Measurements from ENCODE around the gene ESRRG.

ESRRG gene

DNA sequence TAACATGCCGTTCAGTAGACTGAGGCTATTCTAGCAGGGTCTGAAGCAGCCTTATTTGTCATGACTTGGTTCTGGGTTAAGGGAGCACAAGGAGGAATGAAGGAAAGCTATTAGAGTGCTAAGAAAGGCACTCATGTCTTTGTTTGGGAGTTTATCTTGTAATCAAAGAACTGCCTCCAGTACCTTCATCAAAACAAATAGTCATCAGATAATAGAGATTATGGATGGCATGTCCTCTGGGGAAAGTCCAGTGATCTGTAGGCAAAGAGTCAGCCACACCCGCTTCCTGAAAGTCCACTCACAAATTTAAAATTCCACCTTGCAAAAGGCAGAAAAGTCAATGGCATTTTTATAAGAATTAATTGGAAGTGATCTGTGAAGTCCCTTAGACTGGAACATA is 56.8 kb downstream of the ESRRG start:
- TF ChIP-seq RARB (CRISPR knock-in tag; IDR thresholded peaks at IDR 0.05) (no peak), ZC3H10 (CRISPR knock-in tag; IDR thresholded peaks at IDR 0.05) (no peak), TOX (CRISPR knock-in tag; IDR thresholded peaks at IDR 0.05; ENCODE audit: borderline replicate concordance) (no peak), TCF4 (CRISPR knock-in tag; IDR thresholded peaks at IDR 0.05; ENCODE audit: borderline replicate concordance) (no peak), ARNTL (CRISPR knock-in tag; IDR thresholded peaks at IDR 0.05; ENCODE audit: borderline replicate concordance, low read depth) (no peak), PPARA (CRISPR knock-in tag; IDR thresholded peaks at IDR 0.05; ENCODE audit: borderline replicate concordance) (no peak), ESRRG (CRISPR knock-in tag; IDR thresholded peaks at IDR 0.05) (no peak), ZNF565 (CRISPR knock-in tag; conservative IDR thresholded peaks at IDR 0.05; ENCODE audit: low read depth) (no peak), CSDC2 (CRISPR knock-in tag; IDR thresholded peaks at IDR 0.05) (no peak), GLIS3 (CRISPR knock-in tag; IDR thresholded peaks at IDR 0.05) (no peak), SNAI2 (CRISPR knock-in tag; IDR thresholded peaks at IDR 0.05) (no peak)
- no peak for ATAC-seq

DNA sequence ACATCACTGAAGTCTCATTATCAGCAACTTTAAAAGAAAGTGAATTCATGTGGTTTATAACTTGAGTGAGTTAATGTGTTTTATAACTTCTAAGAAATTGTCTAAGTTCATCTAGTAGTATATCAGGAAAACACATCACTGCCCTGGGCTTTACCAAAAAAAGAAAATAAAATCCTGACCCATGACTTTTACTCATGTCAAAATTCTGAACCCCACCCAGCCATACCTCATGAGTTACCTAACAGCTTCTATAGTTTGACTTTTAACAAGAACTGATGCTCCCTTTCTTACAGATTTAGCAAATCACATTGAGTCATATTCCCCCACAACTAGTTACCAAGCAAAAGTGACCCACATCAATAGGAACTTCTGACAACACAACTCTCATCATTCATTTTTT is 57.4 kb downstream of the ESRRG start:
- TF ChIP-seq RARB (CRISPR knock-in tag; IDR thresholded peaks at IDR 0.05) (no peak), ZNF70 (CRISPR knock-in tag; IDR thresholded peaks at IDR 0.05) (no peak), ZC3H10 (CRISPR knock-in tag; IDR thresholded peaks at IDR 0.05) (no peak), ZFP3 (CRISPR knock-in tag; IDR thresholded peaks at IDR 0.05) (no peak), SNAI2 (CRISPR knock-in tag; IDR thresholded peaks at IDR 0.05) (no peak), ARNTL (CRISPR knock-in tag; IDR thresholded peaks at IDR 0.05; ENCODE audit: borderline replicate concordance, low read depth) (no peak), PPARA (CRISPR knock-in tag; IDR thresholded peaks at IDR 0.05; ENCODE audit: borderline replicate concordance) (no peak), ZNF8 (CRISPR knock-in tag; IDR thresholded peaks at IDR 0.05) (no peak), GLIS3 (CRISPR knock-in tag; IDR thresholded peaks at IDR 0.05) (no peak), ZFP30 (CRISPR knock-in tag; IDR thresholded peaks at IDR 0.05) (no peak)
- TF ChIP-seq, protein P1, sequence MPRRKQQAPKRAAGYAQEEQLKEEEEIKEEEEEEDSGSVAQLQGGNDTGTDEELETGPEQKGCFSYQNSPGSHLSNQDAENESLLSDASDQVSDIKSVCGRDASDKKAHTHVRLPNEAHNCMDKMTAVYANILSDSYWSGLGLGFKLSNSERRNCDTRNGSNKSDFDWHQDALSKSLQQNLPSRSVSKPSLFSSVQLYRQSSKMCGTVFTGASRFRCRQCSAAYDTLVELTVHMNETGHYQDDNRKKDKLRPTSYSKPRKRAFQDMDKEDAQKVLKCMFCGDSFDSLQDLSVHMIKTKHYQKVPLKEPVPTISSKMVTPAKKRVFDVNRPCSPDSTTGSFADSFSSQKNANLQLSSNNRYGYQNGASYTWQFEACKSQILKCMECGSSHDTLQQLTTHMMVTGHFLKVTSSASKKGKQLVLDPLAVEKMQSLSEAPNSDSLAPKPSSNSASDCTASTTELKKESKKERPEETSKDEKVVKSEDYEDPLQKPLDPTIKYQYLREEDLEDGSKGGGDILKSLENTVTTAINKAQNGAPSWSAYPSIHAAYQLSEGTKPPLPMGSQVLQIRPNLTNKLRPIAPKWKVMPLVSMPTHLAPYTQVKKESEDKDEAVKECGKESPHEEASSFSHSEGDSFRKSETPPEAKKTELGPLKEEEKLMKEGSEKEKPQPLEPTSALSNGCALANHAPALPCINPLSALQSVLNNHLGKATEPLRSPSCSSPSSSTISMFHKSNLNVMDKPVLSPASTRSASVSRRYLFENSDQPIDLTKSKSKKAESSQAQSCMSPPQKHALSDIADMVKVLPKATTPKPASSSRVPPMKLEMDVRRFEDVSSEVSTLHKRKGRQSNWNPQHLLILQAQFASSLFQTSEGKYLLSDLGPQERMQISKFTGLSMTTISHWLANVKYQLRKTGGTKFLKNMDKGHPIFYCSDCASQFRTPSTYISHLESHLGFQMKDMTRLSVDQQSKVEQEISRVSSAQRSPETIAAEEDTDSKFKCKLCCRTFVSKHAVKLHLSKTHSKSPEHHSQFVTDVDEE (CRISPR knock-in tag; IDR thresholded peaks at IDR 0.05): no peak
- TF ChIP-seq, protein P2, sequence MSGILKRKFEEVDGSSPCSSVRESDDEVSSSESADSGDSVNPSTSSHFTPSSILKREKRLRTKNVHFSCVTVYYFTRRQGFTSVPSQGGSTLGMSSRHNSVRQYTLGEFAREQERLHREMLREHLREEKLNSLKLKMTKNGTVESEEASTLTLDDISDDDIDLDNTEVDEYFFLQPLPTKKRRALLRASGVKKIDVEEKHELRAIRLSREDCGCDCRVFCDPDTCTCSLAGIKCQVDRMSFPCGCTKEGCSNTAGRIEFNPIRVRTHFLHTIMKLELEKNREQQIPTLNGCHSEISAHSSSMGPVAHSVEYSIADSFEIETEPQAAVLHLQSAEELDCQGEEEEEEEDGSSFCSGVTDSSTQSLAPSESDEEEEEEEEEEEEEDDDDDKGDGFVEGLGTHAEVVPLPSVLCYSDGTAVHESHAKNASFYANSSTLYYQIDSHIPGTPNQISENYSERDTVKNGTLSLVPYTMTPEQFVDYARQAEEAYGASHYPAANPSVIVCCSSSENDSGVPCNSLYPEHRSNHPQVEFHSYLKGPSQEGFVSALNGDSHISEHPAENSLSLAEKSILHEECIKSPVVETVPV (CRISPR knock-in tag; IDR thresholded peaks at IDR 0.05): no peak
- no peak for ATAC-seq

DNA sequence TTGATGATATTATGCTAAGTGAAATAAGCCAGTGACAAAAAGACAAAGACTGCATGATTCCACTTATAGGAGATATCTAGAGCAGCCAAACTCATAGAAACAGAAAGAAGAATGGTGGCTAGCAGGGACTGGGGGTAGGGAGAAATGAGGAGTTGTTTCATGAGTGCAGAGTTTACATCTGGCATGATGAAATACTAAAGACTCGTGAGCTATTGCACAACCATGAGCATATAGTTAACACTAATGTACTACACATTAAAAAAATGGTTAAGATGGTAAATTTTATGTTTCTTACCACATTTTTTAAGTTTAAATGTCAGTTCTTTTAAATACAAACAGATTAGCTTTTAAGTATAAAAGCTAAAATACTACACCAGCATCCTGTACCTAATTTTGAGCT is 57.8 kb downstream of the ESRRG start:
- TF ChIP-seq SNAI2 (CRISPR knock-in tag; IDR thresholded peaks at IDR 0.05) (no peak), ZC3H10 (CRISPR knock-in tag; IDR thresholded peaks at IDR 0.05) (no peak), TOX (CRISPR knock-in tag; IDR thresholded peaks at IDR 0.05; ENCODE audit: borderline replicate concordance) (no peak), ZNF70 (CRISPR knock-in tag; IDR thresholded peaks at IDR 0.05) (no peak), CSDC2 (CRISPR knock-in tag; IDR thresholded peaks at IDR 0.05) (no peak), ESRRG (CRISPR knock-in tag; IDR thresholded peaks at IDR 0.05) (no peak), BACH2 (CRISPR knock-in tag; IDR thresholded peaks at IDR 0.05; ENCODE audit: borderline replicate concordance) (no peak), ZFP30 (CRISPR knock-in tag; IDR thresholded peaks at IDR 0.05) (no peak), GLIS3 (CRISPR knock-in tag; IDR thresholded peaks at IDR 0.05) (no peak), OSR1 (CRISPR knock-in tag; IDR thresholded peaks at IDR 0.05) (no peak)
- TF ChIP-seq, protein P2 (CRISPR knock-in tag; IDR thresholded peaks at IDR 0.05): no peak
- ATAC-seq: no peak

DNA sequence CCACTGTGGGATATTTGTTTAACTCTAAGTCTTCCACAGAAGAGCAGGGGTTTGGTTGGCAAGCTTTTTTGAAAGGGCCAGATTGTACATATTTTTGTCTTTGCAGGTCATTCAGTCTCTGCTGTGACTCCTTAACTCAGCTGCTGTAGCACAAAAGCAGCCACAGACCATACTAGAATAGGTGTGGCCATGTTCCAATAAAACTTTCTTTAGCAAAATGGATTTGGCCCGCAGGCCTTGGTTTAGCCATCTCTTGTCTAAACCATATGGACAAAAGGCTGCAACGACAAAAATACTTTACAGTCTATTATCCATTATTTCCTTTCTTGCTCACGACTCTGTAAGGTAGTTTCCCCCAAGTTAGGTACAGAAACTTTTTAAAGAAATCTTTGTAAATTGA is 60.5 kb downstream of the ESRRG start:
- ATAC-seq: no peak
- TF ChIP-seq ZNF565 (CRISPR knock-in tag; conservative IDR thresholded peaks at IDR 0.05; ENCODE audit: low read depth): no peak
- no peak for TF ChIP-seq ESRRG (CRISPR knock-in tag; IDR thresholded peaks at IDR 0.05)
- TF ChIP-seq CSDC2 (CRISPR knock-in tag; IDR thresholded peaks at IDR 0.05): no peak
- TF ChIP-seq, protein P2 (CRISPR knock-in tag; IDR thresholded peaks at IDR 0.05): no peak
- TF ChIP-seq ZNF70 (CRISPR knock-in tag; IDR thresholded peaks at IDR 0.05): no peak
- TF ChIP-seq ARNTL (CRISPR knock-in tag; IDR thresholded peaks at IDR 0.05; ENCODE audit: borderline replicate concordance, low read depth): no peak
- no peak for TF ChIP-seq TOX (CRISPR knock-in tag; IDR thresholded peaks at IDR 0.05; ENCODE audit: borderline replicate concordance)
- TF ChIP-seq GLIS3 (CRISPR knock-in tag; IDR thresholded peaks at IDR 0.05): no peak
- TF ChIP-seq, protein P3, sequence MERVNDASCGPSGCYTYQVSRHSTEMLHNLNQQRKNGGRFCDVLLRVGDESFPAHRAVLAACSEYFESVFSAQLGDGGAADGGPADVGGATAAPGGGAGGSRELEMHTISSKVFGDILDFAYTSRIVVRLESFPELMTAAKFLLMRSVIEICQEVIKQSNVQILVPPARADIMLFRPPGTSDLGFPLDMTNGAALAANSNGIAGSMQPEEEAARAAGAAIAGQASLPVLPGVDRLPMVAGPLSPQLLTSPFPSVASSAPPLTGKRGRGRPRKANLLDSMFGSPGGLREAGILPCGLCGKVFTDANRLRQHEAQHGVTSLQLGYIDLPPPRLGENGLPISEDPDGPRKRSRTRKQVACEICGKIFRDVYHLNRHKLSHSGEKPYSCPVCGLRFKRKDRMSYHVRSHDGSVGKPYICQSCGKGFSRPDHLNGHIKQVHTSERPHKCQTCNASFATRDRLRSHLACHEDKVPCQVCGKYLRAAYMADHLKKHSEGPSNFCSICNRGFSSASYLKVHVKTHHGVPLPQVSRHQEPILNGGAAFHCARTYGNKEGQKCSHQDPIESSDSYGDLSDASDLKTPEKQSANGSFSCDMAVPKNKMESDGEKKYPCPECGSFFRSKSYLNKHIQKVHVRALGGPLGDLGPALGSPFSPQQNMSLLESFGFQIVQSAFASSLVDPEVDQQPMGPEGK (CRISPR knock-in tag; IDR thresholded peaks at IDR 0.05; ENCODE audit: borderline replicate concordance): no peak
- no peak for TF ChIP-seq ISL1 (CRISPR knock-in tag; IDR thresholded peaks at IDR 0.05)
- no peak for TF ChIP-seq ZFP3 (CRISPR knock-in tag; IDR thresholded peaks at IDR 0.05)
- TF ChIP-seq, protein P4, sequence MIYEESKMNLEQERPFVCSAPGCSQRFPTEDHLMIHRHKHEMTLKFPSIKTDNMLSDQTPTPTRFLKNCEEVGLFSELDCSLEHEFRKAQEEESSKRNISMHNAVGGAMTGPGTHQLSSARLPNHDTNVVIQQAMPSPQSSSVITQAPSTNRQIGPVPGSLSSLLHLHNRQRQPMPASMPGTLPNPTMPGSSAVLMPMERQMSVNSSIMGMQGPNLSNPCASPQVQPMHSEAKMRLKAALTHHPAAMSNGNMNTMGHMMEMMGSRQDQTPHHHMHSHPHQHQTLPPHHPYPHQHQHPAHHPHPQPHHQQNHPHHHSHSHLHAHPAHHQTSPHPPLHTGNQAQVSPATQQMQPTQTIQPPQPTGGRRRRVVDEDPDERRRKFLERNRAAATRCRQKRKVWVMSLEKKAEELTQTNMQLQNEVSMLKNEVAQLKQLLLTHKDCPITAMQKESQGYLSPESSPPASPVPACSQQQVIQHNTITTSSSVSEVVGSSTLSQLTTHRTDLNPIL (CRISPR knock-in tag; IDR thresholded peaks at IDR 0.05; ENCODE audit: low read depth): no peak
- TF ChIP-seq ZFP30 (CRISPR knock-in tag; IDR thresholded peaks at IDR 0.05): no peak
- TF ChIP-seq TCF4 (CRISPR knock-in tag; IDR thresholded peaks at IDR 0.05; ENCODE audit: borderline replicate concordance): no peak
- TF ChIP-seq PPARA (CRISPR knock-in tag; IDR thresholded peaks at IDR 0.05; ENCODE audit: borderline replicate concordance): no peak
- no peak for TF ChIP-seq OSR1 (CRISPR knock-in tag; IDR thresholded peaks at IDR 0.05)

Data from SK-N-SH treated with all-trans-retinoic acid at 6 μM for 48 hours (cell line).